ENCODE measurements around the gene ALG14. TPM values are rescaled to one million over a fixed set of nuclear protein-coding genes. Genes with fewer than 3 reads are reported as not detected.
"Not testable (repeated sequence)": the region's sequence is repeated elsewhere in the genome, so short reads cannot be mapped to it uniquely, and the experiment has no call there.

Gene ALG14
- total and polyA plus RNA-seq, 4 experiments from 2014 or later, result 1.1 to 6.8 (median 3.7) TPM

DNA sequence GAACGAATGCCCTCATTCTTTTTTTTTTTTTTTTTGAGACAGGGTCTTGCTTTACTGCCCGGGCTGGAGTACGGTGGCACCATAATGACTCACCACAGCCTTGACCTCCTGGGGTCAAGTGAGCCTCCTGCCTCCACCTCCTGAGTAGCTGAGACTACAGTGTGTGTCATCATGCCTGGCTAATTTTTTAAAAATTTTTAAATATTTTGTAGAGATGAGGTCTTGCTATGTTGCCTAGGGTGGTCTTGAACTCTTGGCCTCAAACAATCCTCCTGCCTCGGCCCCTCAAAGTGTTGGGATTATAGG is 69.4 kb downstream of the ALG14 start:
- intact Hi-C loops (cut with micrococcal nuclease), result no loop called here
- CTCF ChIA-PET (ENCODE audit: partially characterized antibody), result no interaction called here

DNA sequence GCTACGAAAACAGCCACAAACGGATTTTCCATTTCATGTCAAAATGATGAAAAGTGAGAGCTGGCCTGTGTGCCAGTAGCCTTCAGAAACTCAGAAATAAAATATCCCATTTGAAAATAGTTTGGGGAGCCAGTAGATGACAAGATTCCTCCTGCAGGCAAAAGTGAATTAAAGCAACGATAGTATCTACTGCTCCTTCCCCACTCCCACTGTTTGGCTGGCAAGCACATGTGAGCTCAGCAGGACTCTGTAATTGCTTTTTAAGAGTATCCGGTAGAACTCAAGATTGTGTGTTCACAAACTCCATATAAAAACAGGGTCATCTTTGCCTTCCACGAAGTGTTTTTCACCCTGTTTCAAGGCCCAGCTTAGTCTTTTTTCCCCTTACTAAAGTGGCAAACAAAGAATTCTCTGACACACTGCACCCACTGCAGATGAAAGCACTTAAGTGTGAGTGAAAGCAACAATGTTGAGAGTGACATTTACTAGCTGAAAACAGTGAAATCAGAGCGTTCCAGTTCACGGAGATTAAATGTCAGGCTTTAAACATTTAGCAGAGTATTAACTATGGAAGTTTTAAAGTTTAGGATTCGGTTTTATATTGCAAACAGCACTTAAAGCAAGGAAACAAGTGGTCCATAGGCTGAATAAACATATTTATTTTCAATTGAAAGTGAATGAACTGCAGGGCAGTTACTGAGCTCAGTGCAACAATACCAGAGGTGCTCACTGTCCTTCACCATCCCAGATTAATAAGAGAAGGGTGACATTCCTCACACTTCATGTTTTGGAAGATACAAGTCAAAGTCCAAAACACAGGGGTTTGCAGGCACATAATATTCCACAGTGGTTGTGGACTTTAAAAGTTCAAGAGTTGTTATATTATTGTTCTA is 70.0 kb downstream of the ALG14 start:
- no peaks in the 10 kb centered on the region for H3K4me1 Mint-ChIP-seq
- intact Hi-C loops (cut with micrococcal nuclease), result no loop called here
- no peak overlapping the region for H3K27ac Mint-ChIP-seq
- no peaks in the 10 kb centered on the region for H3K9me3 Mint-ChIP-seq
- no peaks in the 10 kb centered on the region for H3K27me3 Mint-ChIP-seq
- no peaks in the 10 kb centered on the region for H3K36me3 Mint-ChIP-seq
- CTCF ChIA-PET (ENCODE audit: partially characterized antibody), result no interaction called here
- POLR2A ChIA-PET (ENCODE audit: partially characterized antibody), result no interaction called here
- H3K4me3 Mint-ChIP-seq, result no peak overlapping the region
- Histone ChIP-seq H3K4me3 (ENCODE audit: low read length in 2 of 2) (no peak overlapping the region), H3K27ac (ENCODE audit: low read depth, low read length) (no peak overlapping the region), H3K36me3 (ENCODE audit: insufficient read depth, low read length) (no peaks in the 10 kb centered on the region), H3K4me1 (ENCODE audit: insufficient read depth, low read length) (no peaks in the 10 kb centered on the region), H3K9me3 (ENCODE audit: control insufficient read depth in 1 of 2, low read length in 2 of 2) (no peaks in the 10 kb centered on the region), H3K27me3 (ENCODE audit: insufficient read depth, low read length) (no peaks in the 10 kb centered on the region)
- DNase-seq, result no peak

More for the DNA sequence above, 69.4 kb downstream of the ALG14 start:
- POLR2A ChIA-PET (ENCODE audit: partially characterized antibody), result no interaction called here
- Mint-ChIP-seq H3K9me3 (no peaks in the 10 kb centered on the region), H3K36me3 (no peaks in the 10 kb centered on the region), H3K27me3 (no peaks in the 10 kb centered on the region), H3K4me3 (no peak overlapping the region), H3K4me1 (no peaks in the 10 kb centered on the region), H3K27ac (no peak overlapping the region)
- no peaks in the 10 kb centered on the region for H3K36me3 ChIP-seq (ENCODE audit: insufficient read depth, low read length)
- no peak overlapping the region for H3K27ac ChIP-seq (ENCODE audit: low read depth, low read length)
- H3K4me3 ChIP-seq (ENCODE audit: low read length in 2 of 2), result no peak overlapping the region
- H3K4me1 ChIP-seq (ENCODE audit: insufficient read depth, low read length), result no peaks in the 10 kb centered on the region
- no peaks in the 10 kb centered on the region for H3K27me3 ChIP-seq (ENCODE audit: insufficient read depth, low read length)
- H3K9me3 ChIP-seq (ENCODE audit: control insufficient read depth in 1 of 2, low read length in 2 of 2), result no peaks in the 10 kb centered on the region
- DNase-seq, result no peak

GRCh38 chr1:95002164-95002539 is 70.6 kb downstream of the ALG14 start:
- Histone ChIP-seq H3K27ac (ENCODE audit: low read depth, low read length) (no peak overlapping the region), H3K9me3 (ENCODE audit: control insufficient read depth in 1 of 2, low read length in 2 of 2) (no peaks in the 10 kb centered on the region), H3K4me3 (ENCODE audit: low read length in 2 of 2) (no peak overlapping the region), H3K4me1 (ENCODE audit: insufficient read depth, low read length) (no peaks in the 10 kb centered on the region), H3K36me3 (ENCODE audit: insufficient read depth, low read length) (no peaks in the 10 kb centered on the region), H3K27me3 (ENCODE audit: insufficient read depth, low read length) (no peaks in the 10 kb centered on the region)
- no peak for DNase-seq
- intact Hi-C loops (cut with micrococcal nuclease), result no loop called here
- no peaks in the 10 kb centered on the region for H3K36me3 Mint-ChIP-seq
- H3K4me1 Mint-ChIP-seq, result no peaks in the 10 kb centered on the region
- ChIA-PET CTCF (ENCODE audit: partially characterized antibody) (no interaction called here), POLR2A (ENCODE audit: partially characterized antibody) (no interaction called here)
- no peaks in the 10 kb centered on the region for H3K9me3 Mint-ChIP-seq
- H3K4me3 Mint-ChIP-seq, result no peak overlapping the region
- no peaks in the 10 kb centered on the region for H3K27me3 Mint-ChIP-seq
- peak overlapping the region in 1 of 7 donors; percentile 20 for H3K27ac Mint-ChIP-seq

- ChIA-PET POLR2A (ENCODE audit: partially characterized antibody) (no interaction called here), CTCF (ENCODE audit: partially characterized antibody) (no interaction called here)
- no peaks in the 10 kb centered on the region for H3K4me1 ChIP-seq (ENCODE audit: insufficient read depth, low read length)
- no peaks in the 10 kb centered on the region for H3K9me3 ChIP-seq (ENCODE audit: control insufficient read depth in 1 of 2, low read length in 2 of 2)
- Mint-ChIP-seq H3K9me3 (no peaks in the 10 kb centered on the region), H3K4me3 (no peak overlapping the region), H3K27ac (no peak overlapping the region), H3K4me1 (peaks cover 0 to 4% (median 0%) of the 10 kb centered on the region in 4 donors), H3K27me3 (no peaks in the 10 kb centered on the region), H3K36me3 (no peaks in the 10 kb centered on the region)
- H3K27ac ChIP-seq (ENCODE audit: low read depth, low read length), result no peak overlapping the region
- DNase-seq, result no peak
- no peak overlapping the region for H3K4me3 ChIP-seq (ENCODE audit: low read length in 2 of 2)
- intact Hi-C loops (cut with micrococcal nuclease), result no loop called here
- H3K36me3 ChIP-seq (ENCODE audit: insufficient read depth, low read length), result no peaks in the 10 kb centered on the region
- no peaks in the 10 kb centered on the region for H3K27me3 ChIP-seq (ENCODE audit: insufficient read depth, low read length)
Observed at GRCh38 chr1:94999456-95000131, 73.2 kb downstream of the ALG14 start.

GRCh38 chr1:94998748-94999147 is 74.0 kb downstream of the ALG14 start:
- no peak overlapping the region for H3K27ac Mint-ChIP-seq
- Histone ChIP-seq H3K4me3 (ENCODE audit: low read length in 2 of 2) (no peak overlapping the region), H3K27ac (ENCODE audit: low read depth, low read length) (no peak overlapping the region), H3K36me3 (ENCODE audit: insufficient read depth, low read length) (no peaks in the 10 kb centered on the region), H3K9me3 (ENCODE audit: control insufficient read depth in 1 of 2, low read length in 2 of 2) (no peaks in the 10 kb centered on the region), H3K4me1 (ENCODE audit: insufficient read depth, low read length) (no peaks in the 10 kb centered on the region), H3K27me3 (ENCODE audit: insufficient read depth, low read length) (no peaks in the 10 kb centered on the region)
- H3K9me3 Mint-ChIP-seq, result no peaks in the 10 kb centered on the region
- H3K4me3 Mint-ChIP-seq, result no peak overlapping the region
- intact Hi-C loops (cut with micrococcal nuclease), result no loop called here
- peaks cover 0 to 4% (median 0%) of the 10 kb centered on the region in 4 donors for H3K4me1 Mint-ChIP-seq
- no peak for DNase-seq
- ChIA-PET POLR2A (ENCODE audit: partially characterized antibody) (no interaction called here), CTCF (ENCODE audit: partially characterized antibody) (no interaction called here)
- no peaks in the 10 kb centered on the region for H3K36me3 Mint-ChIP-seq
- no peaks in the 10 kb centered on the region for H3K27me3 Mint-ChIP-seq

GRCh38 chr1:94998114-94998513 is 74.6 kb downstream of the ALG14 start:
- Histone ChIP-seq H3K36me3 (ENCODE audit: insufficient read depth, low read length) (no peaks in the 10 kb centered on the region), H3K4me1 (ENCODE audit: insufficient read depth, low read length) (no peaks in the 10 kb centered on the region), H3K27ac (ENCODE audit: low read depth, low read length) (no peak overlapping the region), H3K4me3 (ENCODE audit: low read length in 2 of 2) (no peak overlapping the region), H3K9me3 (ENCODE audit: control insufficient read depth in 1 of 2, low read length in 2 of 2) (no peaks in the 10 kb centered on the region), H3K27me3 (ENCODE audit: insufficient read depth, low read length) (no peaks in the 10 kb centered on the region)
- Mint-ChIP-seq H3K36me3 (no peaks in the 10 kb centered on the region), H3K27me3 (no peaks in the 10 kb centered on the region), H3K4me3 (no peak overlapping the region), H3K4me1 (peaks cover 0 to 4% (median 0%) of the 10 kb centered on the region in 4 donors), H3K9me3 (no peaks in the 10 kb centered on the region), H3K27ac (no peak overlapping the region)
- POLR2A ChIA-PET (ENCODE audit: partially characterized antibody), result no interaction called here
- CTCF ChIA-PET (ENCODE audit: partially characterized antibody), result no interaction called here
- DNase-seq, result no peak
- intact Hi-C loops (cut with micrococcal nuclease), result no loop called here

DNA sequence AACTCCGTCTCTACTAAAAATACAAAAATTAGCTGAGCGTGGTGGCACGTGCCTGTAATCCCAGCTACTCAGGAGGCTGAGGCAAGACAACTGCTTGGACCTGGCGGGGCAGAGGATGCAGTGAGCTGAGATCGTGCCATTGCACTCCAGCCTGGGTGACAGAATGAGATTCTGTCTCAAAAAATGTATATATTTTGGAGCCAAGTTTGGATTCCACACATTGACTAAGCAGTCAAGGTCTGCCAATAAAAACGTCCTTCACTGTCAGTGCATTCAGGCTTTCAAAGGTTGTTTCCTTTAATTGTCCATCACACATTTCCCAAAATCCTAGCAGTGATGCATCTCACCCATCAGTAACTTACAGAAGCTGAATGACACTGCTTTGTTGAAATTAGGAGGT is 77.2 kb downstream of the ALG14 start:
- CTCF ChIA-PET (ENCODE audit: partially characterized antibody), result not testable (repeated sequence)

More for the DNA sequence above, 77.2 kb downstream of the ALG14 start:
- DNase-seq; H3K27me3 Mint-ChIP-seq; H3K36me3 ChIP-seq (ENCODE audit: insufficient read depth, low read length); H3K36me3 Mint-ChIP-seq; H3K4me3 ChIP-seq (ENCODE audit: low read length in 2 of 2); H3K27ac Mint-ChIP-seq; H3K4me1 ChIP-seq (ENCODE audit: insufficient read depth, low read length); H3K27me3 ChIP-seq (ENCODE audit: insufficient read depth, low read length); H3K4me3 Mint-ChIP-seq; H3K4me1 Mint-ChIP-seq; H3K27ac ChIP-seq (ENCODE audit: low read depth, low read length); H3K9me3 Mint-ChIP-seq; POLR2A ChIA-PET (ENCODE audit: partially characterized antibody); H3K9me3 ChIP-seq (ENCODE audit: control insufficient read depth in 1 of 2, low read length in 2 of 2); intact Hi-C loops (cut with micrococcal nuclease): not testable (repeated sequence)
